Heart left ventricle (tissue), 16 donors: ENCODE data around the gene GFI1B. TPM values are rescaled to one million over a fixed set of nuclear protein-coding genes. Genes with fewer than 3 reads are reported as not detected.
A peak's percentile ranks its signal among the peaks of the same experiment; 100 is the strongest.

Experiments
- ATAC-seq, 4 donors: fragments of 200-7000 bp; cut with Tn5 transposase; one replicate each; pipeline ENCODE4 v1.9.1; 2020 to 2022; ENCODE audit warnings: moderate library complexity in 4 of 4, mild to moderate bottlenecking in 3 of 4, moderate number of reproducible peaks in 1 of 4
- DNase-seq, 5 donors: peaks; one replicate each; pipeline ENCODE4 v3.0.0-alpha.2; 2020
- H3K27ac ChIP-seq, 12 donors: fragments of 200-600 bp; sonication (generic) in 4 of 12; one replicate each; pipeline versions ENCODE4 v1.5.0 to v1.8.0; 2016 to 2022; ENCODE audit warnings: mild to moderate bottlenecking in 2 of 12
- H3K27me3 ChIP-seq, 9 donors: fragments of 200-600 bp; sonication (generic) in 2 of 9; one replicate each; pipeline versions ENCODE4 v1.5.1 to v1.8.0; 2016 to 2022; ENCODE audit warnings: mild to moderate bottlenecking in 3 of 9
- H3K36me3 ChIP-seq, 9 donors: fragments of 200-600 bp; sonication (generic) in 2 of 9; one replicate each; pipeline versions ENCODE4 v1.5.0 to v1.8.0; 2018 to 2022; ENCODE audit warnings: mild to moderate bottlenecking in 2 of 9
- H3K4me1 ChIP-seq, 12 donors: fragments of 200-600 bp; sonication (generic) in 4 of 12; one replicate each; pipeline versions ENCODE4 v1.5.0 to v1.8.0; 2016 to 2022; ENCODE audit warnings: mild to moderate bottlenecking in 3 of 12
- H3K4me3 ChIP-seq, 12 donors: fragments of 200-600 bp; sonication (generic) in 4 of 12; one replicate each; pipeline versions ENCODE4 v1.5.0 to v1.8.0; 2017 to 2022; ENCODE audit warnings: mild to moderate bottlenecking in 9 of 12, moderate library complexity in 4 of 12
- H3K9me3 ChIP-seq, 12 donors: fragments of 200-600 bp; sonication (generic) in 4 of 12; one replicate each; pipeline versions ENCODE4 v1.5.0 to v1.8.0; 2016 to 2022; ENCODE audit warnings: mild to moderate bottlenecking in 1 of 12
- POLR2A ChIP-seq, 2 donors: fragments of 450-650 bp; IDR thresholded peaks; one replicate each; pipeline ENCODE4 v1.6.1; 2017; ENCODE audit warnings: antibody characterized with exemption in 2 of 2, mild to moderate bottlenecking in 2 of 2, moderate library complexity in 2 of 2
- WGBS, 4 donors: extraction: QIAGEN DNeasy Blood & Tissue Kit in 2 of 4; methylation state at CpG; one replicate each; pipeline versions ENCODE4 v1.1.5 to v1.1.7; 2013 to 2018; 5-methylcytosine and 5-hydroxymethylcytosine counted together
- intact Hi-C, 10 donors: fragments of 100-400 bp; cut with DNase I; formaldehyde crosslinking; loops; one replicate each; pipeline versions ENCODE4 v1.11.1 to v1.14.2; 2022
- polyA plus RNA-seq, 2 donors: library from polyadenylated mRNA; stranded (reverse); fragments of 200-250 nt; gene quantifications; one replicate each; pipeline ENCODE4 v1.2.3, GENCODE V29; 2013
- total RNA-seq, 9 donors: library from RNA; depleted of rRNA in 2 of 9; stranded (reverse); fragments of >200 nt in 2 of 9; fragmentation: NEBNext Ultra II Directional in 3 of 9; extraction: Animal tissue kit (Norgen Biotek cat#: 25700) in 3 of 9; gene quantifications; one replicate each; pipeline versions ENCODE4 v1.1.0 to v1.2.4, GENCODE V29; 2016 to 2023
- TF ChIP-seq, protein P1 (sequence below), 12 donors: fragments of 200-600 bp; sonication (generic) in 4 of 12; IDR thresholded peaks; one replicate each; pipeline versions ENCODE4 v1.5.0 to v1.8.0; 2018 to 2022; ENCODE audit warnings: antibody characterized with exemption in 12 of 12, mild to moderate bottlenecking in 5 of 12
- donor health status: ischemic (EF 13 %, LVEDD 7.1; RV severe dilation, severe dysfunction).
- donor health status: healthy with polysubstance abuse.
- donor health status: DM: no; HTN: yes; CAD: no.
- donor health status: DM: no; HTN: no; CAD: no.
- donor health status: ischemic (EF 25% LVEDD 6.9; RV normal size, moderate dysfunction).
- donor health status: ischemic (EF 25% LVEDD 5.7; RV mildly dilated, moderate dysfunction).
- donor health status: healthy.
- donor health status: DM: yes; HTN: yes; CAD: no.
- donor health status: ischemic (EF 35%, LVEDD 5.7; RV mildly dilated, moderate dysfunction).
- donor health status: nonischemic (EF 11% LVEDD 7.7; RV severe dilation, severe dysfunction).
- donor health status: DM: yes; HTN: yes; CAD: no.
- donor health status: PGD.
- donor health status: ischemic (EF 29% LVEDD 5.4; RV normal size, mild dysfunction).
- donor health status: nonischemic (EF 23%, LVEDD 6.1; RV moderate dilation, normal function).

GFI1B gene
- total and polyA plus RNA-seq, 11 donors: 0.06 to 0.39 (median 0.31) TPM; not detected in 6

DNA sequence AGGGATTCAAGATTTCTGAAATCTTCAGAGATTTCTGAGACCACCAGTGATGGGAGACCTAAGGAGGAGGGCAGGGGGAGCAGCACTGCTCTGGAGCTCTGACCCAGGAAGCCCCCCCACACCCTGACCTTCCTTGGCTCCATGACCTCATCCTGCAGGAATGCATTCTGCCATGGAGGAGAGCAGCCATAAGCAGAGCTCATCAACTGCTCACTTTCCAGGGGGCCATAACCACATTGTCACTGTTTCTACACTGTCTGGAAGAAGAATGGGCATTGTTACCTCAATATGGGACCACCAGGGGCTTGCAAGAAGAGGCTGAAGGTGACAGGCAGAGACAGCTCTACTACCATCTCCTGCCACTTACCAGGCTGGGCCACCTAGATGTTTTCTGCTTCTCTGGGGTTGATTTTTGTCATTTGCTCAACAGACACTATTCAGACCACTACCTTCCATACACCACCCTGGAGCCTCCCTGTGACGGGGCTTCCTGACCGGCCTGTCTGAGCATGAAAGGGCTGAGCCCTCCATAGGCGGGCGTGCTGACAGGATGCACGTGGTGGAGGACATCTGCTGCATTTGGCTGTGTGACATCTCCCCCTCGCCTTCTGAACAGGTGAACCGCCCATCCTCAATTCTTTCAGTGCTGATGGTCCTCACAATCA is 31.7 kb upstream of the GFI1B start:
- Histone ChIP-seq H3K27ac (peak overlapping the region in 1 of 12 donors; percentile 27), H3K4me1 (peaks cover 0 to 36% (median 23%) of the 10 kb centered on the region in 12 donors), H3K27me3 (no peaks in the 10 kb centered on the region), H3K9me3 (no peaks in the 10 kb centered on the region), H3K4me3 (no peak overlapping the region), H3K36me3 (no peaks in the 10 kb centered on the region)
- DNase-seq (peak in 1 of 5 donors; percentile 15), ATAC-seq (no peak)
- 68 to 79% (median 73%) methylated on average over 7 of the region's 7 CpGs for WGBS, 4 donors
- intact Hi-C loops: no loop called here
- TF ChIP-seq, protein P1, sequence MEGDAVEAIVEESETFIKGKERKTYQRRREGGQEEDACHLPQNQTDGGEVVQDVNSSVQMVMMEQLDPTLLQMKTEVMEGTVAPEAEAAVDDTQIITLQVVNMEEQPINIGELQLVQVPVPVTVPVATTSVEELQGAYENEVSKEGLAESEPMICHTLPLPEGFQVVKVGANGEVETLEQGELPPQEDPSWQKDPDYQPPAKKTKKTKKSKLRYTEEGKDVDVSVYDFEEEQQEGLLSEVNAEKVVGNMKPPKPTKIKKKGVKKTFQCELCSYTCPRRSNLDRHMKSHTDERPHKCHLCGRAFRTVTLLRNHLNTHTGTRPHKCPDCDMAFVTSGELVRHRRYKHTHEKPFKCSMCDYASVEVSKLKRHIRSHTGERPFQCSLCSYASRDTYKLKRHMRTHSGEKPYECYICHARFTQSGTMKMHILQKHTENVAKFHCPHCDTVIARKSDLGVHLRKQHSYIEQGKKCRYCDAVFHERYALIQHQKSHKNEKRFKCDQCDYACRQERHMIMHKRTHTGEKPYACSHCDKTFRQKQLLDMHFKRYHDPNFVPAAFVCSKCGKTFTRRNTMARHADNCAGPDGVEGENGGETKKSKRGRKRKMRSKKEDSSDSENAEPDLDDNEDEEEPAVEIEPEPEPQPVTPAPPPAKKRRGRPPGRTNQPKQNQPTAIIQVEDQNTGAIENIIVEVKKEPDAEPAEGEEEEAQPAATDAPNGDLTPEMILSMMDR (IDR thresholded peaks at IDR 0.05): no peak
- TF ChIP-seq POLR2A (IDR thresholded peaks at IDR 0.05): no peak

DNA sequence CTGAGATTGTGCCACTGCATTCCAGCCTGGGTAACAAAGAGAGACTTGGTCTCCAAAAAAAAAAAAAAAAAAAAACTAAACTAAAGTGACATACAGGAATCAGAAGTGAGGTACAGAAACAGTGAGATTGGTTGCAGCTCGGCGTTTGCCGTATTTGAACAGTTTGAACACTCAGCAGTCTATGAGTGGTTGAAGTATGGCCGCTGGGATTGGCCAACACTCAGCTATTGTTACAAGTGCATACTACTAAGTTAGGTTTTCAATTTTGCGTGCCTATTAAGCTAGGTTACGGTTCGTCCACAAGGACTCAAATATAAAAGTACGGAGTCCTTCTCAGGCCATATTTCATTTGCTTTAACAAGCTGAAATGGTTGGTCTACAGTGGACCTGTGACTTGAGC is 30.7 kb upstream of the GFI1B start:
- no peaks in the 10 kb centered on the region for H3K27me3 ChIP-seq
- no peak for TF ChIP-seq POLR2A (IDR thresholded peaks at IDR 0.05)
- TF ChIP-seq, protein P1 (IDR thresholded peaks at IDR 0.05): no peak
- DNase-seq (no peak), ATAC-seq (no peak)
- WGBS, 4 donors: 93 to 96% (median 95%) methylated on average over 8 of the region's 8 CpGs
- H3K27ac ChIP-seq: no peak overlapping the region
- no peaks in the 10 kb centered on the region for H3K9me3 ChIP-seq
- H3K4me3 ChIP-seq: no peak overlapping the region
- intact Hi-C loops: no loop called here
- peaks cover 0 to 26% (median 17%) of the 10 kb centered on the region in 12 donors for H3K4me1 ChIP-seq
- no peaks in the 10 kb centered on the region for H3K36me3 ChIP-seq

- TF ChIP-seq, protein P1 (IDR thresholded peaks at IDR 0.05): no peak
- TF ChIP-seq POLR2A (IDR thresholded peaks at IDR 0.05): no peak
Observed at GRCh38 chr9:132948482-132949050, 29.9 kb upstream of the GFI1B start.

DNA sequence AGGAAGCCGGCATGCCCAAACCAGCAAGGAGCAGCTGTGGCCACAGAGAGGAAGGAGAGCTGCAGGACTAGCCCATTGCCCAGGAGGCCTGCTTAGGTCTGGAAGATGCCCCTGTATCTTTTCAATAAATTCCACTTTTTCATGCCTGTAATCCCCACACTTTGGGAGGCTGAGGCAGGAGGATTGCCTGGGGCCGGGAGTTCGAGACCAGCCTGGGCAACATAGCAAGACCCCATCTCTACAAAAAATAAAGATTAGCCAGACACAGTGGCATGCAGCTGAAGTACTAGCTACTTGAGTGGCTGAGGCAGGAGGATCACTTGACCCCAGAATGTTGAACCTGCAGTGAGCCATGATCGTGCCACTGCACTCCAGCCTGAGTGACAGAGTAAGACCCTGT is 28.8 kb upstream of the GFI1B start:
- no peak for ATAC-seq
- TF ChIP-seq, protein P1 (IDR thresholded peaks at IDR 0.05): no peak
- TF ChIP-seq POLR2A (IDR thresholded peaks at IDR 0.05): no peak
- intact Hi-C loops: no loop called here

More at GRCh38 chr9:132948482-132949050, 29.9 kb upstream of the GFI1B start:
- Histone ChIP-seq H3K27me3 (no peaks in the 10 kb centered on the region), H3K27ac (no peak overlapping the region), H3K9me3 (no peaks in the 10 kb centered on the region), H3K4me1 (peaks cover 0 to 18% (median 9%) of the 10 kb centered on the region in 12 donors), H3K4me3 (no peak overlapping the region), H3K36me3 (no peaks in the 10 kb centered on the region)
- 83 to 87% (median 84%) methylated on average over 18 of the region's 18 CpGs for WGBS, 4 donors
- DNase-seq (no peak), ATAC-seq (no peak)
- intact Hi-C loops: no loop called here

More for the DNA sequence above, 28.8 kb upstream of the GFI1B start:
- H3K4me1 ChIP-seq: peaks cover 0 to 15% (median 7%) of the 10 kb centered on the region in 12 donors
- H3K4me3 ChIP-seq: no peak overlapping the region
- H3K9me3 ChIP-seq: peaks cover 0 to 8% (median 2%) of the 10 kb centered on the region in 12 donors
- H3K36me3 ChIP-seq: no peaks in the 10 kb centered on the region
- WGBS, 4 donors: 84 to 96% (median 93%) methylated on average over 4 of the region's 4 CpGs
- no peak for DNase-seq
- H3K27me3 ChIP-seq: no peaks in the 10 kb centered on the region
- no peak overlapping the region for H3K27ac ChIP-seq
